NCI-H1436 (cell line): Measurements from ENCODE around the gene LIMS1.

Experiments used
- DNase-seq: peaks from one replicate; lab custom pipeline; 2025; lab: John Stamatoyannopoulos, UW

LIMS1 gene

GRCh38 chr2:108615480-108616090 lies 81.3 kb downstream of the LIMS1 start:
- no peak for DNase-seq

- DNase-seq = no peak
These were observed 82.0 kb downstream of the LIMS1 start for GRCh38 chr2:108616318-108616717.

GRCh38 chr2:108616751-108617161 lies 82.5 kb downstream of the LIMS1 start:
- no peak for DNase-seq

- DNase-seq = no peak
These were observed 83.3 kb downstream of the LIMS1 start for GRCh38 chr2:108617617-108618016.

- DNase-seq = no peak
These were observed 85.8 kb downstream of the LIMS1 start for GRCh38 chr2:108619925-108620620.

GRCh38 chr2:108620656-108621055 lies 86.4 kb downstream of the LIMS1 start:
- DNase-seq = no peak

GRCh38 chr2:108621087-108621559 lies 86.9 kb downstream of the LIMS1 start:
- DNase-seq = peak; percentile 48

GRCh38 chr2:108621687-108622681 lies 87.7 kb downstream of the LIMS1 start:
- no peak for DNase-seq

- no peak for DNase-seq
These were observed 89.3 kb downstream of the LIMS1 start for GRCh38 chr2:108623616-108624015.

- no peak for DNase-seq
These were observed 91.0 kb downstream of the LIMS1 start for GRCh38 chr2:108625186-108625827.

- no peak for DNase-seq
These were observed 91.5 kb downstream of the LIMS1 start for GRCh38 chr2:108625828-108626195.

GRCh38 chr2:108626995-108627394 lies 92.7 kb downstream of the LIMS1 start:
- no peak for DNase-seq

- no peak for DNase-seq
These were observed 93.8 kb downstream of the LIMS1 start for GRCh38 chr2:108627911-108628567.

- no peak for DNase-seq
These were observed 94.7 kb downstream of the LIMS1 start for GRCh38 chr2:108628936-108629335.

- no peak for DNase-seq
These were observed 95.1 kb downstream of the LIMS1 start for GRCh38 chr2:108629417-108629816.

- no peak for DNase-seq
These were observed 96.5 kb downstream of the LIMS1 start for GRCh38 chr2:108630567-108631405.

GRCh38 chr2:108632332-108633160 lies 98.3 kb downstream of the LIMS1 start:
- DNase-seq = peak; percentile 64

- no peak for DNase-seq
These were observed 99.1 kb downstream of the LIMS1 start for GRCh38 chr2:108633409-108633808.

- DNase-seq = peak; percentile 78
These were observed 99.7 kb downstream of the LIMS1 start for GRCh38 chr2:108634011-108634410.
